ENCODE data around the gene ITPA.
A peak's percentile ranks its signal among the peaks of the same experiment; 100 is the strongest.

DNA sequence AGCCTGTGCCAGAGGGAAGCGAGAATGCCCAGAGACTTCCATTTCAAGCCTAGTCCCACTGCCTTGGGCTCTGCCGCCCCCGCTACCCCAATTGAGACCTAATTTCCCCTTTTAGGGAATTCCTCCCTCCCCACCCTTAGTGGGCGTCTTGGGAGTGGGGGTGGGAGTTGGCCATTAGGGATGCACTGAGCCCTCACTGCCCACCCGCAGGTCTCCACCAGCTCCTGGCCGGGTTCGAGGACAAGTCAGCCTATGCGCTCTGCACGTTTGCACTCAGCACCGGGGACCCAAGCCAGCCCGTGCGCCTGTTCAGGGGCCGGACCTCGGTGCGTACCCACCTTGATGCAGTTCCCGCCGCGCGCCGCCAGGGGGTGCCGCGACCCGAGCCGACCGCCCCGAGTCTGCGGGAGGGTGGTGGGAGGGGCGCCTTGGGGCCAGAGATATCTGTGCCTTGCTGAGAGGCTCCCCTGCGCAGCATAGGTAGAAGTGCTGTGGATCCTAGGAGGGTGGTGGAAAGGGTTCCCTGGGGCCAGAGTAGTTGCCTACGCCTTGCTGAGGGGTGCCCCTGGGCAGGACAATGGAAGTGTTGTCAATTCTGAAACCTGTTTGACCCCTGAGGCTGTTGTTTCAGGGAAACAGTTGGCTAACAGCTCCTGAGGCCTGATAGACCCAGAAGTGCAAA, 9.2 kb downstream of the ITPA start:
- TF ChIP-seq, protein P1, sequence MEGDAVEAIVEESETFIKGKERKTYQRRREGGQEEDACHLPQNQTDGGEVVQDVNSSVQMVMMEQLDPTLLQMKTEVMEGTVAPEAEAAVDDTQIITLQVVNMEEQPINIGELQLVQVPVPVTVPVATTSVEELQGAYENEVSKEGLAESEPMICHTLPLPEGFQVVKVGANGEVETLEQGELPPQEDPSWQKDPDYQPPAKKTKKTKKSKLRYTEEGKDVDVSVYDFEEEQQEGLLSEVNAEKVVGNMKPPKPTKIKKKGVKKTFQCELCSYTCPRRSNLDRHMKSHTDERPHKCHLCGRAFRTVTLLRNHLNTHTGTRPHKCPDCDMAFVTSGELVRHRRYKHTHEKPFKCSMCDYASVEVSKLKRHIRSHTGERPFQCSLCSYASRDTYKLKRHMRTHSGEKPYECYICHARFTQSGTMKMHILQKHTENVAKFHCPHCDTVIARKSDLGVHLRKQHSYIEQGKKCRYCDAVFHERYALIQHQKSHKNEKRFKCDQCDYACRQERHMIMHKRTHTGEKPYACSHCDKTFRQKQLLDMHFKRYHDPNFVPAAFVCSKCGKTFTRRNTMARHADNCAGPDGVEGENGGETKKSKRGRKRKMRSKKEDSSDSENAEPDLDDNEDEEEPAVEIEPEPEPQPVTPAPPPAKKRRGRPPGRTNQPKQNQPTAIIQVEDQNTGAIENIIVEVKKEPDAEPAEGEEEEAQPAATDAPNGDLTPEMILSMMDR (IDR thresholded peaks at IDR 0.05), result peak; percentile 50 to 91 (median 85)
- TF ChIP-seq POLR2A (IDR thresholded peaks at IDR 0.05), result no peak
